Transverse colon (tissue), 4 donors: ENCODE measurements around the gene UNC45A. TPM values are rescaled to one million over a fixed set of nuclear protein-coding genes. Genes with fewer than 3 reads are reported as not detected.

Experiments used
- DNase-seq: peaks from one replicate; pipeline ENCODE4 v3.0.0-alpha.2; 2019
- H3K27ac ChIP-seq, 4 donors: fragments of 200-600 bp; sonication (generic); 2 replicates each; pipeline ENCODE4 v1.5.1; 2016 to 2018; ENCODE audit warnings: inconsistent platforms in 4 of 4
- H3K27me3 ChIP-seq: fragments of 200-600 bp; sonication (generic); 2 replicates; pipeline ENCODE4 v1.5.1; 2017; ENCODE audit warnings: inconsistent platforms
- H3K36me3 ChIP-seq, 4 donors: fragments of 200-600 bp; sonication (generic); 2 replicates each; pipeline ENCODE4 v1.5.1; 2017 to 2019; ENCODE audit warnings: inconsistent platforms in 4 of 4
- H3K4me1 ChIP-seq, 4 donors: fragments of 200-600 bp; sonication (generic); 2 replicates each; pipeline ENCODE4 v1.5.1; 2017 to 2020; ENCODE audit warnings: inconsistent platforms in 4 of 4
- H3K4me3 ChIP-seq, 4 donors: fragments of 200-600 bp; sonication (generic); 1 replicate in 1 of 4; 2 replicates in 3 of 4; pipeline versions ENCODE4 v1.5.1 to v1.6.1; 2017 to 2019; ENCODE audit warnings: inconsistent platforms in 4 of 4
- H3K9me3 ChIP-seq, 2 donors: fragments of 200-600 bp; sonication (generic); 2 replicates each; pipeline ENCODE4 v1.5.1; 2017 to 2019; ENCODE audit warnings: inconsistent platforms in 2 of 2
- CTCF ChIP-seq, 5 experiments: fragments of 200-600 bp in 3 of 5; fragments of 450-650 bp in 2 of 5; sonication (generic) in 3 of 5; IDR thresholded peaks; 1 replicate in 2 of 5; 2 replicates in 3 of 5; pipeline ENCODE4 v1.5.1; 2016 to 2017; ENCODE audit warnings: antibody characterized with exemption in 5 of 5, inconsistent platforms in 3 of 5, mild to moderate bottlenecking in 2 of 5, moderate library complexity in 1 of 5
- EP300 ChIP-seq: sonication (generic); formaldehyde crosslinking; IDR thresholded peaks from one replicate; pipeline ENCODE4 v1.6.1; 2017; ENCODE audit warnings: antibody characterized with exemption, low read depth
- POLR2A ChIP-seq: fragments of 450-650 bp; IDR thresholded peaks from one replicate; pipeline ENCODE4 v1.6.1; 2016; ENCODE audit warnings: antibody characterized with exemption, mild to moderate bottlenecking, moderate library complexity
- POLR2AphosphoS5 ChIP-seq, 3 donors: sonication (generic); formaldehyde crosslinking; IDR thresholded peaks; one replicate each; pipeline ENCODE4 v1.6.1; 2016; ENCODE audit warnings: antibody characterized with exemption in 3 of 3
- WGBS, 2 donors: methylation state at CpG; one replicate each; pipeline ENCODE4 v1.1.5; 2018; ENCODE audit warnings: low coverage in 1 of 2; 5-methylcytosine and 5-hydroxymethylcytosine counted together
- in situ Hi-C, 4 donors: fragments of 200-750 bp; cut with MboI; loops; one replicate each; pipeline versions ENCODE4 v1.15.0 to v1.15.1; 2017; ENCODE audit warnings: low sequenced_read_pairs in 3 of 4, low pct_ligation_motif_present in 1 of 4, low pct_unique_long_range_greater_than_20kb in 1 of 4
- intact Hi-C: fragments of 100-400 bp; cut with DNase I; formaldehyde crosslinking; loops from one replicate; pipeline ENCODE4 v1.15.1; 2023; ENCODE audit warnings: low total_unique reads
- total RNA-seq, 4 donors: library from RNA; depleted of rRNA; stranded (reverse); fragments of >200 nt; gene quantifications; one replicate each; pipeline ENCODE4 v1.1.0, GENCODE V29; 2016

Gene UNC45A
- total RNA-seq, 4 donors from 2014 or later: 34.4 to 142 (median 52.9) TPM

- Histone ChIP-seq H3K4me1 (peaks cover 0 to 11% (median 2%) of the 10 kb centered on the region in 4 donors), H3K27me3 (no peaks in the 10 kb centered on the region), H3K9me3 (no peaks in the 10 kb centered on the region), H3K4me3 (no peak overlapping the region), H3K36me3 (no peaks in the 10 kb centered on the region), H3K27ac (peak overlapping the region in 1 of 4 donors; percentile 9)
- TF ChIP-seq CTCF (IDR thresholded peaks at IDR 0.05) (no peak), EP300 (no peak), POLR2A (no peak), POLR2AphosphoS5 (IDR thresholded peaks at IDR 0.05) (no peak)
- no peak for DNase-seq
- in situ Hi-C loops: no loop called here
- intact Hi-C loops: no loop called here
- WGBS, 2 donors: 60 to 64% methylated on average over 3 to 7 of the region's 7 CpGs
Measured at GRCh38 chr15:90987561-90988141, 52.6 kb downstream of the UNC45A start.

- TF ChIP-seq POLR2A: no peak
- no peak for TF ChIP-seq EP300
- TF ChIP-seq CTCF (IDR thresholded peaks at IDR 0.05): no peak
- TF ChIP-seq POLR2AphosphoS5 (IDR thresholded peaks at IDR 0.05): no peak
- 33 to 55% methylated on average over 1 to 6 of the region's 6 CpGs for WGBS, 2 donors
- H3K4me1 ChIP-seq: peaks cover 0 to 13% (median 2%) of the 10 kb centered on the region in 4 donors
- no peak for DNase-seq
- H3K36me3 ChIP-seq: no peaks in the 10 kb centered on the region
- intact Hi-C loops (no loop called here), in situ Hi-C loops (no loop called here)
- no peak overlapping the region for H3K4me3 ChIP-seq
- H3K27me3 ChIP-seq: no peaks in the 10 kb centered on the region
- H3K27ac ChIP-seq: peak overlapping the region in 1 of 4 donors; percentile 9
- no peaks in the 10 kb centered on the region for H3K9me3 ChIP-seq
Measured at GRCh38 chr15:90988296-90988695, 53.2 kb downstream of the UNC45A start.

- intact Hi-C loops (no loop called here), in situ Hi-C loops (no loop called here)
- no peak for DNase-seq
- no peak for TF ChIP-seq POLR2A
- TF ChIP-seq POLR2AphosphoS5 (IDR thresholded peaks at IDR 0.05): no peak
- no peak for TF ChIP-seq CTCF (IDR thresholded peaks at IDR 0.05)
- TF ChIP-seq EP300: no peak
- H3K4me3 ChIP-seq: no peak overlapping the region
- H3K27me3 ChIP-seq: no peaks in the 10 kb centered on the region
- H3K27ac ChIP-seq: no peak overlapping the region
- no peaks in the 10 kb centered on the region for H3K36me3 ChIP-seq
- 78 to 81% methylated on average over 7 of the region's 7 CpGs for WGBS, 2 donors
- no peaks in the 10 kb centered on the region for H3K9me3 ChIP-seq
- H3K4me1 ChIP-seq: peaks cover 4 to 19% (median 5%) of the 10 kb centered on the region in 4 donors
Measured at GRCh38 chr15:90989040-90989768, 54.1 kb downstream of the UNC45A start.

- in situ Hi-C loops: no loop called here
- Histone ChIP-seq H3K9me3 (no peaks in the 10 kb centered on the region), H3K27me3 (no peaks in the 10 kb centered on the region), H3K36me3 (no peaks in the 10 kb centered on the region), H3K4me3 (no peak overlapping the region), H3K4me1 (peaks cover 4 to 25% (median 11%) of the 10 kb centered on the region in 4 donors), H3K27ac (no peak overlapping the region)
- intact Hi-C loops: no loop called here
- TF ChIP-seq CTCF (IDR thresholded peaks at IDR 0.05): no peak
- no peak for TF ChIP-seq POLR2AphosphoS5 (IDR thresholded peaks at IDR 0.05)
- TF ChIP-seq POLR2A: no peak
- no peak for TF ChIP-seq EP300
- no peak for DNase-seq
- 99 to 100% methylated on average over 4 of the region's 4 CpGs for WGBS, 2 donors
Measured at GRCh38 chr15:90990446-90990845, 55.4 kb downstream of the UNC45A start.
